ENCODE results near the gene CLDN16. TPM values are rescaled to one million over a fixed set of nuclear protein-coding genes. Genes with fewer than 3 reads are reported as not detected.

Gene CLDN16
- total RNA-seq, 1 experiment from 2014 or later: not detected

GRCh38 chr3:190435618-190436017, 47.7 kb downstream of the CLDN16 start:
- H3K27me3 ChIP-seq (ENCODE audit: insufficient read depth, low read length): no peaks in the 10 kb centered on the region
- POLR2A ChIA-PET: no interaction called here
- RAD21 ChIA-PET (ENCODE audit: low non-redundant PET in 1 of 2, low total read pairs in 2 of 2, uncharacterized antibody in 2 of 2, unreplicated experiment in 2 of 2): no interaction called here
- BruUV-seq (replicated peaks): no TSS peak
- H4K20me1 ChIP-seq (ENCODE audit: insufficient read depth): no peaks in the 10 kb centered on the region
- H3K79me2 ChIP-seq (ENCODE audit: insufficient read depth, low read length): no peaks in the 10 kb centered on the region
- no peak overlapping the region for H3K27ac ChIP-seq (ENCODE audit: low read depth, low read length)
- intact Hi-C loops (cut with micrococcal nuclease): no loop called here
- DNase-seq (ENCODE audit: low read depth, low spot score) (no peak), ATAC-seq (no peak)
- H3K9ac ChIP-seq (ENCODE audit: low read length): no peak overlapping the region
- no peak for TF ChIP-seq ZNF274 (IDR thresholded peaks at IDR 0.05; ENCODE audit: low read depth, low read length)
- TF ChIP-seq TCF7L2 (IDR thresholded peaks at IDR 0.05; ENCODE audit: borderline replicate concordance, extremely low read depth, insufficient read depth, insufficient read length): no peak
- no peak for TF ChIP-seq YY1 (IDR thresholded peaks at IDR 0.05; ENCODE audit: extremely low read depth, insufficient replicate concordance, low read depth, low read length)
- TF ChIP-seq, protein P1, sequence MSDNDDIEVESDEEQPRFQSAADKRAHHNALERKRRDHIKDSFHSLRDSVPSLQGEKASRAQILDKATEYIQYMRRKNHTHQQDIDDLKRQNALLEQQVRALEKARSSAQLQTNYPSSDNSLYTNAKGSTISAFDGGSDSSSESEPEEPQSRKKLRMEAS (IDR thresholded peaks at IDR 0.05): no peak
- no peak for TF ChIP-seq EGR1 (IDR thresholded peaks at IDR 0.05; ENCODE audit: low read depth)
- no peak for TF ChIP-seq JUND (IDR thresholded peaks at IDR 0.05)
- no peak for TF ChIP-seq CEBPB (IDR thresholded peaks at IDR 0.05; ENCODE audit: low read depth)
- no peak for TF ChIP-seq ELF1 (IDR thresholded peaks at IDR 0.05; ENCODE audit: borderline replicate concordance, low read depth)
- TF ChIP-seq REST (IDR thresholded peaks at IDR 0.05; ENCODE audit: low read depth): no peak
- no peak for TF ChIP-seq SP1 (IDR thresholded peaks at IDR 0.05; ENCODE audit: low read depth)
- TF ChIP-seq ZBTB33 (IDR thresholded peaks at IDR 0.05; ENCODE audit: extremely low read depth, insufficient replicate concordance, low read length): no peak
- TF ChIP-seq CTCF (IDR thresholded peaks at IDR 0.05 in 2 of 3, conservative IDR thresholded peaks at IDR 0.05 in 1 of 3; ENCODE audit: borderline replicate concordance in 1 of 3, insufficient read depth in 1 of 3, low read depth in 2 of 3, low read length in 2 of 3): no peak
- no peak for TF ChIP-seq POLR2A (IDR thresholded peaks at IDR 0.05; ENCODE audit: borderline replicate concordance, extremely low read depth, insufficient read depth, insufficient read length)
- TF ChIP-seq EZH2 (IDR thresholded peaks at IDR 0.05): no peak
- TF ChIP-seq CBX3 (IDR thresholded peaks at IDR 0.05; ENCODE audit: low read depth): no peak
- TF ChIP-seq FOSL1 (IDR thresholded peaks at IDR 0.05; ENCODE audit: low read depth): no peak
- TF ChIP-seq ZFX (IDR thresholded peaks at IDR 0.05): no peak
- no peak overlapping the region for H3K4me2 ChIP-seq (ENCODE audit: low read length)
- H3K36me3 ChIP-seq (ENCODE audit: control insufficient read depth in 1 of 2, insufficient read depth in 2 of 2, low read length in 2 of 2): no peaks in the 10 kb centered on the region
- H3K4me1 ChIP-seq (ENCODE audit: control insufficient read depth in 1 of 2, insufficient read depth in 2 of 2, low read length in 2 of 2): no peaks in the 10 kb centered on the region
- no peaks in the 10 kb centered on the region for H3K9me2 ChIP-seq (ENCODE audit: insufficient read depth)
- no peak overlapping the region for H3K4me3 ChIP-seq (replicated peaks in 1 of 2; ENCODE audit: low read depth in 1 of 2, low read length in 2 of 2)
- CTCF ChIA-PET: no interaction called here
- H2AFZ ChIP-seq (ENCODE audit: low read depth, low read length, poor library complexity, severe bottlenecking): no peak overlapping the region
- H3K9me3 ChIP-seq (ENCODE audit: control insufficient read depth in 1 of 2, insufficient read depth in 1 of 2, low read depth in 1 of 2, low read length in 2 of 2): no peaks in the 10 kb centered on the region

All from HCT116 (cell line).